ENCODE measurements around the gene KRT33A. TPM values are rescaled to one million over a fixed set of nuclear protein-coding genes. Genes with fewer than 3 reads are reported as not detected.

The KRT33A gene
- total RNA-seq, 1 donor from 2014 or later, result not detected

- DNase-seq (ENCODE audit: low spot score), result no peak
- Mint-ChIP-seq H3K27me3 (ENCODE audit: low read depth) (no peaks in the 10 kb centered on the region), H3K9me3 (ENCODE audit: low read depth) (peaks cover 6% of the 10 kb centered on the region), H3K4me3 (ENCODE audit: unreplicated experiment) (no peak overlapping the region), H3K4me1 (ENCODE audit: low read depth) (no peaks in the 10 kb centered on the region), H3K27ac (ENCODE audit: unreplicated experiment) (no peak overlapping the region), H3K36me3 (ENCODE audit: low read depth) (peaks cover 2% of the 10 kb centered on the region)
- TF ChIP-seq CTCF (IDR thresholded peaks at IDR 0.05), result no peak
Measured at GRCh38 chr17:41298458-41299135, 52.0 kb downstream of the KRT33A start.

GRCh38 chr17:41296846-41297245 lies 53.8 kb downstream of the KRT33A start:
- peaks cover 2% of the 10 kb centered on the region for H3K36me3 Mint-ChIP-seq (ENCODE audit: low read depth)
- no peaks in the 10 kb centered on the region for H3K27me3 Mint-ChIP-seq (ENCODE audit: low read depth)
- H3K4me1 Mint-ChIP-seq (ENCODE audit: low read depth), result no peaks in the 10 kb centered on the region
- no peak overlapping the region for H3K4me3 Mint-ChIP-seq (ENCODE audit: unreplicated experiment)
- no peak overlapping the region for H3K27ac Mint-ChIP-seq (ENCODE audit: unreplicated experiment)
- no peak for DNase-seq (ENCODE audit: low spot score)
- no peak for TF ChIP-seq CTCF (IDR thresholded peaks at IDR 0.05)
- H3K9me3 Mint-ChIP-seq (ENCODE audit: low read depth), result peaks cover 6% of the 10 kb centered on the region

Other genes starting within 250 kb of the KRT33A start
- not detected in 3 replicates for gene KRTAP4-16, start 248.6 kb downstream of the KRT33A start, total RNA-seq
- not detected in 3 replicates for gene KRTAP4-9, start 245.4 kb downstream of the KRT33A start, total RNA-seq
- gene KRTAP4-11, start 232.5 kb downstream of the KRT33A start, total RNA-seq, result not detected in 3 replicates
- not detected in 3 replicates for gene KRTAP4-12, start 226.6 kb downstream of the KRT33A start, total RNA-seq
- not detected in 3 replicates for gene KRTAP4-6, start 210.3 kb downstream of the KRT33A start, total RNA-seq
- not detected in 3 replicates for gene KRTAP4-5, start 201.0 kb downstream of the KRT33A start, total RNA-seq
- not detected in 3 replicates for gene KRTAP4-4, start 190.1 kb downstream of the KRT33A start, total RNA-seq
- not detected in 3 replicates for gene KRTAP4-3, start 182.6 kb downstream of the KRT33A start, total RNA-seq
- gene KRTAP4-2, start 172.6 kb downstream of the KRT33A start, total RNA-seq, result not detected in 3 replicates
- not detected in 3 replicates for gene KRTAP4-1, start 165.9 kb downstream of the KRT33A start, total RNA-seq
- not detected in 3 replicates for gene KRTAP9-1, start 160.9 kb downstream of the KRT33A start, total RNA-seq
- not detected in 3 replicates for gene KRTAP9-2, start 124.2 kb downstream of the KRT33A start, total RNA-seq
- not detected in 3 replicates for gene KRTAP9-3, start 118.4 kb downstream of the KRT33A start, total RNA-seq
- not detected in 3 replicates for gene KRTAP9-8, start 112.8 kb downstream of the KRT33A start, total RNA-seq
- gene KRTAP9-4, start 101.1 kb downstream of the KRT33A start, total RNA-seq, result not detected in 3 replicates
- gene KRTAP9-9, start 95.4 kb downstream of the KRT33A start, total RNA-seq, result not detected in 3 replicates
- not detected in 3 replicates for gene KRTAP9-6, start 85.5 kb downstream of the KRT33A start, total RNA-seq
- not detected in 3 replicates for gene KRTAP9-7, start 75.1 kb downstream of the KRT33A start, total RNA-seq
- not detected in 3 replicates for gene KRTAP29-1, start 48.0 kb downstream of the KRT33A start, total RNA-seq
- not detected in 3 replicates for gene KRTAP16-1, start 41.5 kb downstream of the KRT33A start, total RNA-seq
- not detected in 3 replicates for gene KRTAP17-1, start 35.1 kb downstream of the KRT33A start, total RNA-seq
- gene KRT33B, start 19.0 kb upstream of the KRT33A start, total RNA-seq, result not detected in 3 replicates
- gene KRT34, start 31.5 kb upstream of the KRT33A start, total RNA-seq, result not detected in 3 replicates
- not detected in 3 replicates for gene KRT31, start 46.8 kb upstream of the KRT33A start, total RNA-seq
- gene KRT37, start 73.8 kb upstream of the KRT33A start, total RNA-seq, result not detected in 3 replicates
- not detected in 3 replicates for gene KRT38, start 90.2 kb upstream of the KRT33A start, total RNA-seq
- gene KRT32, start 116.6 kb upstream of the KRT33A start, total RNA-seq, result not detected in 3 replicates
- not detected in 3 replicates for gene KRT35, start 130.3 kb upstream of the KRT33A start, total RNA-seq
- not detected in 3 replicates for gene KRT36, start 139.1 kb upstream of the KRT33A start, total RNA-seq
- not detected in 3 replicates for gene KRT13, start 154.8 kb upstream of the KRT33A start, total RNA-seq
- not detected in 3 replicates for gene KRT15, start 168.1 kb upstream of the KRT33A start, total RNA-seq
- 1.3 to 1.7 TPM in 2 of 3 replicates, not detected in the other for gene KRT19, start 177.5 kb upstream of the KRT33A start, total RNA-seq
- gene KRT9, start 221.2 kb upstream of the KRT33A start, total RNA-seq, result not detected in 3 replicates
- 0.23 to 0.94 TPM (median 0.32 TPM) in 3 replicates for gene KRT14, start 236.1 kb upstream of the KRT33A start, total RNA-seq